GM18505 (cell line): Measurements from ENCODE around the gene SLC2A1.
"Not testable (repeated sequence)": the region's sequence is repeated elsewhere in the genome, so short reads cannot be mapped to it uniquely, and the experiment has no call there.

Experiments used
- ATAC-seq: cut with Tn5 transposase; IDR thresholded peaks from one replicate; pipeline ENCODE4 v1.9.1; 2021; ENCODE audit not compliant: unreplicated experiment
- POLR2A ChIP-seq: IDR thresholded peaks from 4 replicates; pipeline ENCODE4 v1.6.1; 2011; ENCODE audit warnings: borderline replicate concordance; ENCODE audit not compliant: insufficient read depth, insufficient read length; ENCODE audit errors: extremely low read depth

SLC2A1 gene

GRCh38 chr1:42928859-42929258, 29.8 kb downstream of the SLC2A1 start:
- no peak for ATAC-seq
- no peak for TF ChIP-seq POLR2A

GRCh38 chr1:42927920-42928505, 30.7 kb downstream of the SLC2A1 start:
- no peak for TF ChIP-seq POLR2A
- no peak for ATAC-seq

GRCh38 chr1:42927274-42927841, 31.3 kb downstream of the SLC2A1 start:
- ATAC-seq, result no peak
- TF ChIP-seq POLR2A, result no peak

- no peak for TF ChIP-seq POLR2A
- no peak for ATAC-seq
Measured at GRCh38 chr1:42926879-42927242, 31.8 kb downstream of the SLC2A1 start.

DNA sequence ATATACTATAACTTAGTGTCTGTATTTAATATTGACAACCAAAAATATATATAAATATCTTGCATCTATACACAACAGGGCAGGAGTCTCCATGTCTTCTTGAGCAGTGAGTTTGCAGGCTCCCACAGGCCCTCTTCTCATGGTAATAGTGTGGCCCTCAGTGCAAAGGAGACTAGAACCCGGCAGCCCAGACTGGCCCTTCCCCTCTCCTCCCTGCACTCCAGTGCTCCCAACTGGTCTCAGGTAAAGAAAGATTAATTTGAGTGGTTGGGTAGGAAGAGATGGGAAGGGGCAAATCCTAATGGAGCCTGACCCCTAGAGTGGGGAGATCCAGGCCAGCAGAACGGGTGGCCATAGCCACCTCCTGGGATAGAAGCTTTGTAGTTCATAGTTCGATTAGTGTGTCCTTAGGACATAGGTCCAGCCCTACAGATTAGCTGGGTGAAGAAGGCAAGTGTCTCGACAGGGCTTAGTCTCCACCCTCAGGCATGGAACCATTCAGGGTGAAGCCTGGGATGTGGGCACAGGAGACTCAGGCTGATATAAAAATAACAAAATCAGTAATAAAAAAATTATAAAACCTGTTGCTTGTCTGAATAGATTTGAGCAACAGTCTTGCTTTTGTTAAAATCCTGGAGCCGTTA, 32.3 kb downstream of the SLC2A1 start:
- ATAC-seq, result no peak

DNA sequence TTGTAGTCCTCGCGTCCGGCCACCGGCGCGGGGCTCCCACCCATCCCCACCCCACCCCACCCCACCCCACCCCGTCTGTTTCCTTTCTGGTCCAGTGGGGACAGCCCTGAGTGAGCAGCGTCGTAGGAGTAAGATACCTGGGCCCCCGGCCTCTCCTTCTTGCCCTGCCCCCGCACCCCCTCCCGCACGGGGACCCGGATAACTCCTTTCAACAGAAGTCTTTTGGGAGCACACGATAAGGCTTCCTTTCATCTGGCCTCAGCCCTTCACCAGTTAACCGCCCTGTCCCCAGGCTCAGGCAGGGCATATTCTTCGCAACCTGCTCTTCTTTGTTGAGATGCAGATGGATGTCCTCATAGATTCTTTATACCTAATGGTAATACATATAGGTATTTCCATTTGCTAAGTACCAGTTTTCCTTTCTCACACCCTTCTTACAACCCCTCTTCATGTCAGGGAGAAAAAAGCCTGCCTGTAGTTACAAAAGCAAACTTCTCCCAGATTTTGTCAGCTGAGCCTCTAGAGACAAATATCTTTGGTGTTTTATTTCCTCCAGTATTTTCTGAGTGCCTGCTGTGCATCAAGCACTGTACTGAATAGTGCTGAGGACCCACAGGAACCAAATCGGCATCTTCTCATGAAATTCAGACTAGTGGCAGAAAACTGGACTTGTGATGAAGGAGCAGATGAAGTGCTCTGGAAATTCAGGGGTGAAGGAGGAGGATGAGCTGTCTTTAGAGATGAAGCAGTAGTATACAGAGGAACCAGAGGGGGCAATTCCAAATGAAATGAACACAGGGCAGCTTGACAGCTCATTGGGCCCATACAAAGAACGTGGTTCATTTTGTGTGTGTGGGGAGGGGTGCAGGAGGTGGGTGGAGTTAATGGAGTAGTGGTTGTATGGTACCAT, 33.6 kb downstream of the SLC2A1 start:
- no peak for TF ChIP-seq POLR2A
- no peak for ATAC-seq

More for the DNA sequence above, 32.3 kb downstream of the SLC2A1 start:
- TF ChIP-seq POLR2A, result no peak

GRCh38 chr1:42924082-42924850, 34.4 kb downstream of the SLC2A1 start:
- peak; percentile 80 for ATAC-seq

GRCh38 chr1:42923367-42924081, 35.1 kb downstream of the SLC2A1 start:
- ATAC-seq, result no peak
- peak; percentile 19 for TF ChIP-seq POLR2A

More at GRCh38 chr1:42924082-42924850, 34.4 kb downstream of the SLC2A1 start:
- peak; percentile 93 for TF ChIP-seq POLR2A

DNA sequence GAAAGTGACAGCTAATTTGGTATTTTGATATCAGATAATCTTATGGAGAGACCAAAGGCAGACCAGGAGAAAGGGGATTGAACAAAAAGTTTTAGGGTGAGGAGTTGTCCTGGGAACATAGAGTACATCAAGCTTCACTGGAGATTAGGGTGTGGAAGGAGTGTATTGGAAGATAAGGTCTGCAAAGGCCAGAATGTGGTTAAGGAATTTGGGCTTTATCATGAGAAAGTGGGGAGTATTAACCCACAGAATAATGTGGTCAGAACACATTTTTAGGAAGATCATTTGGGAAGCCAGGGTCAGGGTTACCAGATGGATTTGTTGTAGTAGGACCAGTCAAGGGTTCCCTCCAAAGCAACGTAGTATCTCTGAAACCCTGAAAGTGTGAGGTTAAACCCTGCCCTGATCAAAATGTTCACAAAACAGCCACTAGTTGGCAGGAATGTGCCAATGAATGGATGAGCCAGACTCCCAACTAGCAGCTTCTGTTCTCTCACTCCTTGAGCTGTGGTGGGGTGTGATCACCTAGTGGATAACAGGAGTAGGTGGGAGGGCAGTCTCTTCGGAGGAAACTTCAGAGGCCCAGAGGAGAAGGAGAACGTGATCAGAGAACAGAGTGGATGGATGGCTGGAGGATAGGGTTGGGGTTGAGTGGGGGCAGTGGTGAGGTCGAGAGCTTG, 35.8 kb downstream of the SLC2A1 start:
- TF ChIP-seq POLR2A, result no peak
- ATAC-seq, result no peak

- ATAC-seq, result no peak
- TF ChIP-seq POLR2A, result no peak
Measured at GRCh38 chr1:42921769-42922168, 36.9 kb downstream of the SLC2A1 start.

GRCh38 chr1:42919651-42920050, 39.0 kb downstream of the SLC2A1 start:
- ATAC-seq, result not testable (repeated sequence)

GRCh38 chr1:42917241-42917495, 41.5 kb downstream of the SLC2A1 start:
- ATAC-seq, result no peak

More at GRCh38 chr1:42917241-42917495, 41.5 kb downstream of the SLC2A1 start:
- no peak for TF ChIP-seq POLR2A
